ENCODE measurements around the gene METTL13.

Gene METTL13

DNA sequence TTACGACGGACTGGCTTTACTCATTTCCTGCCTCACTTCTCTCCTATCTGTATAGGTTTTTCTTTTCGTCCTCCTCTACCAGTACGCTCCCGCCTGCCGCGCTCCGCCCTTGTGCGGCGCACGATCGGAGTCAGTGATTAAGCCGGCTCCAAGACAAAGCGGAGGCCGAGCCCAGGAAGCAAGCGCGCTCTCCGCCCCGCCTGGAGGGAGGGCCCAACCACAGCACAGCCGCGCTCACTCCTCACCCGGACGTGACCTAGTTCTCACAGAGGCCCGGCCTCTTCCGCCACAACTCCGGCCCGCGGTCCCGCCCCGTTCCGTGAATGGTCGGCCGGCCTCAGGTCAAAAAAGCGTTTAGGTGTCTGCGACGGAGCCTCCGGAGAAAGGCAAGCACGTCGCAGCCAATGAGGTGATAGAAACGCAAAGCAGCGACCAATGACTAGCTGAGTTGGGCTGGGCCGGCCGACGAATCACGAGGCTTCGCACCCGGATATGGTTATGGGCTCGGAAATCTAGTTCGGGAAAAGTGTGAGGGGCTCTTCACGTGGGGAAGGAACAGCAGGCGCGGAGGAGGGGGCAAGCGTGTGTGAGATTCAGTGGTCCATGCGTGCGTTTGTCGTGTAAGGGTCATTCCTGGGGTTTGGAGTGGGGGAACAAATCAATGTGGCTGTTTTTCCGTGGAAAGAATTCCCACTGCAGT, at the start of gene METTL13 (continued):
- peak; percentile 77; the same call in 1 of the 2 replicates for TF ChIP-seq ZNF133 (tag by site-specific recombination; IDR thresholded peaks at IDR 0.05)
- TF ChIP-seq, protein P1, sequence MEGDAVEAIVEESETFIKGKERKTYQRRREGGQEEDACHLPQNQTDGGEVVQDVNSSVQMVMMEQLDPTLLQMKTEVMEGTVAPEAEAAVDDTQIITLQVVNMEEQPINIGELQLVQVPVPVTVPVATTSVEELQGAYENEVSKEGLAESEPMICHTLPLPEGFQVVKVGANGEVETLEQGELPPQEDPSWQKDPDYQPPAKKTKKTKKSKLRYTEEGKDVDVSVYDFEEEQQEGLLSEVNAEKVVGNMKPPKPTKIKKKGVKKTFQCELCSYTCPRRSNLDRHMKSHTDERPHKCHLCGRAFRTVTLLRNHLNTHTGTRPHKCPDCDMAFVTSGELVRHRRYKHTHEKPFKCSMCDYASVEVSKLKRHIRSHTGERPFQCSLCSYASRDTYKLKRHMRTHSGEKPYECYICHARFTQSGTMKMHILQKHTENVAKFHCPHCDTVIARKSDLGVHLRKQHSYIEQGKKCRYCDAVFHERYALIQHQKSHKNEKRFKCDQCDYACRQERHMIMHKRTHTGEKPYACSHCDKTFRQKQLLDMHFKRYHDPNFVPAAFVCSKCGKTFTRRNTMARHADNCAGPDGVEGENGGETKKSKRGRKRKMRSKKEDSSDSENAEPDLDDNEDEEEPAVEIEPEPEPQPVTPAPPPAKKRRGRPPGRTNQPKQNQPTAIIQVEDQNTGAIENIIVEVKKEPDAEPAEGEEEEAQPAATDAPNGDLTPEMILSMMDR (tag by site-specific recombination; IDR thresholded peaks at IDR 0.05) = no peak; the same call in 1 of the 2 replicates
- no peak for TF ChIP-seq ZNF324 (tag by site-specific recombination; IDR thresholded peaks at IDR 0.05)

DNA sequence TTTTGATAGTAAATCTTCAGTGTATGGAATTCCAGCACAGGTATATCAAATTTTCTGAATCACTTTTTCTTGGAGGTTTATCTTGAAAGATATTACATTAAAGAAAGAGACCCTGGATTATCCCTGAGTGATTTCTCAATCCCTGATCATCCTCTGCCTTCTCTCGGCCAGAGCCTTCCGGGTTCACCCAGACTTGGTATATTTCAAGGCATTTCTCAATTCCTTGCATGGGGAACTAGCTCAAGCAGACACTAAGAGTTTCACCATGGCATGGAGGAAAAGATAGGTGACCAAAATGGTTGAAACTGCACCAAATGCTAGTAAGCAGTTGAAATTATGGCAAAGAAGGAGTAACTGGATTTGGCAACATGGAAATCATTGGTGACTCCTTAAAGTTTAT, 45.3 kb upstream of the METTL13 start:
- no peaks in the 10 kb centered on the region for H3K9me3 ChIP-seq (ENCODE audit: control insufficient read depth, insufficient read depth, low read depth, low read length)
- POLR2A ChIA-PET = no interaction called here
- no peak overlapping the region for H3K27ac ChIP-seq (ENCODE audit: extremely low read depth, low read depth, low read length)
- TF ChIP-seq, protein P2, sequence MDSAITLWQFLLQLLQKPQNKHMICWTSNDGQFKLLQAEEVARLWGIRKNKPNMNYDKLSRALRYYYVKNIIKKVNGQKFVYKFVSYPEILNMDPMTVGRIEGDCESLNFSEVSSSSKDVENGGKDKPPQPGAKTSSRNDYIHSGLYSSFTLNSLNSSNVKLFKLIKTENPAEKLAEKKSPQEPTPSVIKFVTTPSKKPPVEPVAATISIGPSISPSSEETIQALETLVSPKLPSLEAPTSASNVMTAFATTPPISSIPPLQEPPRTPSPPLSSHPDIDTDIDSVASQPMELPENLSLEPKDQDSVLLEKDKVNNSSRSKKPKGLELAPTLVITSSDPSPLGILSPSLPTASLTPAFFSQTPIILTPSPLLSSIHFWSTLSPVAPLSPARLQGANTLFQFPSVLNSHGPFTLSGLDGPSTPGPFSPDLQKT (IDR thresholded peaks at IDR 0.05; ENCODE audit: borderline replicate concordance, low read depth, low read length) = no peak
- no peak for TF ChIP-seq ZNF701 (tag by site-specific recombination; IDR thresholded peaks at IDR 0.05)
- TF ChIP-seq SETDB1 (IDR thresholded peaks at IDR 0.05; ENCODE audit: insufficient read length, low read length) = no peak
- TF ChIP-seq, protein P3, sequence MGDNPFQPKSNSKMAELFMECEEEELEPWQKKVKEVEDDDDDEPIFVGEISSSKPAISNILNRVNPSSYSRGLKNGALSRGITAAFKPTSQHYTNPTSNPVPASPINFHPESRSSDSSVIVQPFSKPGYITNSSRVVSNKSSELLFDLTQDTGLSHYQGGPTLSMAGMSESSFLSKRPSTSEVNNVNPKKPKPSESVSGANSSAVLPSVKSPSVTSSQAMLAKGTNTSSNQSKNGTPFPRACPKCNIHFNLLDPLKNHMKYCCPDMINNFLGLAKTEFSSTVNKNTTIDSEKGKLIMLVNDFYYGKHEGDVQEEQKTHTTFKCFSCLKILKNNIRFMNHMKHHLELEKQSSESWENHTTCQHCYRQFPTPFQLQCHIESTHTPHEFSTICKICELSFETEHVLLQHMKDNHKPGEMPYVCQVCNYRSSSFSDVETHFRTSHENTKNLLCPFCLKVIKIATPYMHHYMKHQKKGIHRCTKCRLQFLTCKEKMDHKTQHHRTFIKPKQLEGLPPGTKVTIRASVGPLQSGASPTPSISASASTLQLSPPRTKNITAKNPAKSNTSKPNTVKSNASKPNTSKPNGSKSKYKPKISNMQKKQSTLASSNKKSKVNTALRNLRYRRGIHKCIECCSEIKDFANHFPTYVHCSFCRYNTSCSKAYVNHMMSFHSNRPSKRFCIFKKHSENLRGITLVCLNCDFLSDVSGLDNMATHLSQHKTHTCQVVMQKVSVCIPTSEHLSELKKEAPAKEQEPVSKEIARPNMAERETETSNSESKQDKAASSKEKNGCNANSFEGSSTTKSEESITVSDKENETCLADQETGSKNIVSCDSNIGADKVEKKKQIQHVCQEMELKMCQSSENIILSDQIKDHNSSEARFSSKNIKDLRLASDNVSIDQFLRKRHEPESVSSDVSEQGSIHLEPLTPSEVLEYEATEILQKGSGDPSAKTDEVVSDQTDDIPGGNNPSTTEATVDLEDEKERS (tag by site-specific recombination; IDR thresholded peaks at IDR 0.05) = no peak
- no peak for TF ChIP-seq ZNF555 (tag by site-specific recombination; conservative IDR thresholded peaks at IDR 0.05)
- no peak for TF ChIP-seq BCL11A (tag by site-specific recombination; IDR thresholded peaks at IDR 0.05; ENCODE audit: low read depth)
- TF ChIP-seq, protein P4, sequence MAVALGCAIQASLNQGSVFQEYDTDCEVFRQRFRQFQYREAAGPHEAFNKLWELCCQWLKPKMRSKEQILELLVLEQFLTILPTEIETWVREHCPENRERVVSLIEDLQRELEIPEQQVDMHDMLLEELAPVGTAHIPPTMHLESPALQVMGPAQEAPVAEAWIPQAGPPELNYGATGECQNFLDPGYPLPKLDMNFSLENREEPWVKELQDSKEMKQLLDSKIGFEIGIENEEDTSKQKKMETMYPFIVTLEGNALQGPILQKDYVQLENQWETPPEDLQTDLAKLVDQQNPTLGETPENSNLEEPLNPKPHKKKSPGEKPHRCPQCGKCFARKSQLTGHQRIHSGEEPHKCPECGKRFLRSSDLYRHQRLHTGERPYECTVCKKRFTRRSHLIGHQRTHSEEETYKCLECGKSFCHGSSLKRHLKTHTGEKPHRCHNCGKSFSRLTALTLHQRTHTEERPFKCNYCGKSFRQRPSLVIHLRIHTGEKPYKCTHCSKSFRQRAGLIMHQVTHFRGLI (tag by site-specific recombination; IDR thresholded peaks at IDR 0.05) = no peak
- TF ChIP-seq, protein P5, sequence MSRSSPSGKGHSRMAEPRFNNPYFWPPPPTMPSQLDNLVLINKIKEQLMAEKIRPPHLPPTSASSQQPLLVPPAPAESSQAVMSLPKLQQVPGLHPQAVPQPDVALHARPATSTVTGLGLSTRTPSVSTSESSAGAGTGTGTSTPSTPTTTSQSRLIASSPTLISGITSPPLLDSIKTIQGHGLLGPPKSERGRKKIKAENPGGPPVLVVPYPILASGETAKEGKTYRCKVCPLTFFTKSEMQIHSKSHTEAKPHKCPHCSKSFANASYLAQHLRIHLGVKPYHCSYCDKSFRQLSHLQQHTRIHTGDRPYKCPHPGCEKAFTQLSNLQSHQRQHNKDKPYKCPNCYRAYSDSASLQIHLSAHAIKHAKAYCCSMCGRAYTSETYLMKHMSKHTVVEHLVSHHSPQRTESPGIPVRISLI (tag by site-specific recombination; IDR thresholded peaks at IDR 0.05) = no peak
- TF ChIP-seq ZBTB8A (tag by site-specific recombination; IDR thresholded peaks at IDR 0.05) = no peak
- no peak for TF ChIP-seq ZNF223 (tag by site-specific recombination; IDR thresholded peaks at IDR 0.05)
- no peak for TF ChIP-seq KLF10 (tag by site-specific recombination; IDR thresholded peaks at IDR 0.05)
- no peak for TF ChIP-seq ZNF677 (tag by site-specific recombination; IDR thresholded peaks at IDR 0.05)
- CTCF ChIA-PET = interaction anchor here (0.5 to 0.7 kb wide), 3 partner anchors 20 to 983 kb away, joined by 3 to 4 read pairs (median 3); no protein-coding TSS in a partner anchor
- H3K4me3 ChIP-seq (ENCODE audit: low read depth, low read length) = no peak overlapping the region
- H3K4me1 ChIP-seq (ENCODE audit: control insufficient read depth, insufficient read depth, low read length) = no peaks in the 10 kb centered on the region
- peaks cover 14 to 23% of the 10 kb centered on the region in 2 experiments for H3K36me3 ChIP-seq (ENCODE audit: control insufficient read depth in 2 of 2, insufficient read depth in 1 of 2, low read length in 2 of 2)

Data from HEK293 (cell line).